HG02642 (cell line): ENCODE results near the gene ANKRD49.
A peak's percentile ranks its signal among the peaks of the same experiment; 100 is the strongest.
"Not testable (repeated sequence)": the region's sequence is repeated elsewhere in the genome, so short reads cannot be mapped to it uniquely, and the experiment has no call there.

Experiments used
- ATAC-seq: cut with Tn5 transposase; IDR thresholded peaks from one replicate; pipeline ENCODE4 v1.9.1; 2021; ENCODE audit warnings: mild to moderate bottlenecking; ENCODE audit not compliant: unreplicated experiment, poor library complexity

Gene ANKRD49

DNA sequence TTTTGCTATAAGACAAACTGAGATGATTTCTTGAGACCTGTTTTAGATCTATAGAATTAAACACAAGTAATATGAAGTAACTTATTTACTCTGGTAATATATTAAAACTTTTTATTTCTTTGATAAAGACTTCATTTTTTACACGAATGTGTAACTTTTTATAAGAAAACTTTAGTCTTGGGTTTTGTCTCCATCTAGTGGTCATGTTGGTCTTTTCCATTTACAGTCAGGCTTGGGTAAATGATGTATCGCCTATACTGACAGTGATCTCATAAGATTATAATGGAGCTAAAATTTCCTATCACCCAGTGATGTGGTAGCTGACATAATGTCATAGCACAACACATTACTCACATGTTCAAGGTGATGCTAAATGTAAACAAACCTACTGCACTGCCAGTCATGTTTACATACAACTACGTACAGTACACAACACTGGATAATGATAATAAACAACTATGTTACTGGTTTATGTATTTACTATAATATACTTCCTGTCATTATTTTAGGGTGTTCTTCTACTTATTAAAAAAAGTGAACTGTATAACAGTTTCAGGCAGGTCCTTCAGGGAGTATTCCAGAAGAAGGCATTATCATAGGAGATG, 11.0 kb downstream of the ANKRD49 start:
- no peak for ATAC-seq

DNA sequence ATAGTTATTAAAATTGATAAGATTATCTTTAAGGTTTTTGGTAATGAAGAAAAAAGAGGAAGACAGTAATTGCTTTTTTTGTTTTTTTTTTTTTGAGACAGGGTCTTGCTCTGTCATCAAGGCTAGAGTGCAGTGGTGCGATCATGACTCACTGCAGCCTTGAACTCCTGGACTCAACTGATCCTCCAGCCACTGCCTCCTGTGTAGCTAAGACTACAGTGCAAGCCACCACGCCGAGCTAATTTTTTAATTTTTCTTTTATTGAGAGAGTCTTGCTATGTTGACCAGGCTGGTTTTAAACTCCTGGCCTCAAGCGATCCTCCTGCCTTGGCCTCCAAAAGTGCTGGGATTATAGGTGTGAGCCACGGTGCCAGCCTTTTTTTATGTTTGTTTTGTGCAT, 12.7 kb downstream of the ANKRD49 start:
- ATAC-seq = not testable (repeated sequence)

DNA sequence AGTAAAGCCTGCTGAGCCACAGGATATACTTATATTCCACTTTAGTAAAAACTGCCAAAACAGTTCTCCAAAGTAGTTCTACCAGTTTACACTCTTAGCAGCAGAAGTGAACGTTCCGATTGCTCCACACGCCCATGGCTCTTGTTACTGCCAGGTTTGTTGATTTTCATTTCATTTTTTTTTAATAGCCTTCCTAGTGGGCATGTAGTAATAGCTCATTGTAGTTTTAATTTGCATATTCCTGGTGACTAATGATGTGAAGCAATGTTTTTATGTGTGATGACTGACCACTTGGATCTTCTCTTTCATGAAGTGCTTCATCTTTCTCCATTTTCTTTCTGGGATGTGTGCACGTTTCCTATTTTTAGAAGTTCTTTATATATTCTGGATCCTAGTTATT, 13.7 kb downstream of the ANKRD49 start:
- no peak for ATAC-seq

GRCh38 chr11:94511932-94512781, 18.4 kb downstream of the ANKRD49 start, which contains the start of gene C11orf97:
Gene C11orf97, plus strand, starts transcription at chr11:94512461. Its CDS starts 68 bp downstream, at chr11:94512529.
- peak; percentile 90 for ATAC-seq

DNA sequence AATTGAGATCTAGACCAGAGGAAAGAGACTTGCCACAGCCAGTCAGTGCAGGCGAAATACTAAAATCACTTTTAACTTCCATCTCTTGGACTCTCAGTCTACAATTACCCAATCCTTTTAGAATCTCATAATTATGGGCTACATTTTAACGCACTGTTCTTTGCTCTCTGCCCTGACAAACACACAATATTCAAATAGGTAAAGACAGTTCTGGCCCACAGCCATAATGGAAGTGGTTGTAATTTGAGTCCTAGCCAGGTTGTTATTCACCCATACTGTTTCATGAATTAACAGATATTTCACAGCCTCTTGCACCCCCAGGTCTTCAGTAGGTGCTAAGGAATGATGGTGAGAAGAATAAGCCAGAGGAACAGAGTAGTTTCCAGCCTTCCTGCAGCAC, 19.3 kb downstream of the ANKRD49 start:
- no peak for ATAC-seq

DNA sequence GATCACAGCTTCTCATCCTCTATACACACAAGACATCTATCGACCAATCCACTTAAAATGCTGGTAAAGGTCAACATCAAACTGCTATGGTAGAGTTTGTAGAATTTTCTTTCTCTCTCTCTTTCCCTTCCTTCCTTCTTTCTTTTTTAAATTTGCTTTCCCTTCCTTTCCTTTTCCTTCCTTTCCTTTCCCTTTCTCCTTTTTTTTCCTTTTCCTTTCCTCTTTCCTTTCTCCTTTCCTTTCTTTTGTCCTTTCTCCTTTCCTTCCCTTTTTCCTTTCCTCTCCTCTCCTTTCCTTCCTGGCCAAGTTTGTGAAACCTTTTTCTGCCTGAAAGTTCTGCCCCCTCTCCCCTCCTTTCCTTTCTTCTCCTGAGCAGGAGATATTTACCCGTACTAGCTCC, 21.6 kb downstream of the ANKRD49 start:
- ATAC-seq = no peak

DNA sequence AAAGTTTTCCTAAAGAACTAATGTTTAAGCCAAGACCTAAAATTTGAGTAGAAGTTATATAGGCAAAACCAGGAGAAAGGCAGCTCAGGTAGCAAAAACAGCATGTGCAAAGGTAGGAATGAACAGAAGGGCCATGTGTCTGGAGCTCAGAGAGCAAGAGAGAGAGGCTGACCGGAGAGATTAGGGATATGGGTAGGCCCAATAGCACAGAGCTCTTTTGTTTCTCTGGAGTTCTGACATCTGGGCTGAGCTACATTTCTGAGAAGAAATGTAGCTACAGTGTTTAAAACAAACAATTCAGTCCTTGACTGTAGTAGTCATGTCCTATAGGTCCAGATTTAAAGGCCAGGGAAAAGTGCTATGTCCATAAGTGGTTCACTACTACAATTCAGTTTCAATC, 22.9 kb downstream of the ANKRD49 start:
- ATAC-seq = no peak

DNA sequence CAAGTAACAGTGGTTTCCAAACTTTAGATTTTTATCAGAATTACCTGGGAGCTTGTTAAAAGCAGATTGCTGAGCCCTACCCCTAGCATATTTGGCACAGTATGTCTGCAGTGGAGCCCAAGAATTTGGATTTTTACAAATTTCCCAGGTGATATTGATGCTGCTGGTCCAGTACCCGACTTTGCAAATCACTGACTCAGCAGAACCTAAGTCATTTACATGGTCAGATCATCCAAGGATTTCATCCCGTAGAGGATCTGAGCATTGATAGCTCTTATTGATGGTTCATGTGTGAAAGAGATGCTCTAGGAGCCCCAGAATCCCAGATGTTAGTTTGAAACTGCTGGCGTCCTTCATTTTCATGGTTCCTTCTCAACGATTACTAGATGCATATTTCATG, 24.5 kb downstream of the ANKRD49 start:
- no peak for ATAC-seq

GRCh38 chr11:94519478-94520084, 25.8 kb downstream of the ANKRD49 start:
- peak; percentile 61 for ATAC-seq

DNA sequence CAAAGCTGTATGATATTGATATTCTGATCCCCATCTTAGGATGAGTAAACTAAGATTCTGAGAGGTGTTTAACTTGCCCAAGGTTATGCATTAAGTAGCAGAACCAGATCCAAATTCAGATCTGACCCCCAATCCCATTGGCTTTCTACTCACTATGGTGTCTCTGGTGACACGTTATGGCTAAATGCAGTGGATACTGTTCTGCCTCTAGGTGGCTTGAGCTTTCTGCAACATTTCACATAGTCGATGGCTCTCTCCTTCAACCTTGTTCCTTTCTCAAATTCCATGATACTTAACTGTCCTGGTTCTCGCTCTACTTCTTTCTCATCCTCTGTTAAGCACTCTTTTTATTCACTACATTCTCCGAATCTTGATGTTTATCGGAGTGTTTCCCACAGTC, 27.9 kb downstream of the ANKRD49 start:
- peak; percentile 66 for ATAC-seq

DNA sequence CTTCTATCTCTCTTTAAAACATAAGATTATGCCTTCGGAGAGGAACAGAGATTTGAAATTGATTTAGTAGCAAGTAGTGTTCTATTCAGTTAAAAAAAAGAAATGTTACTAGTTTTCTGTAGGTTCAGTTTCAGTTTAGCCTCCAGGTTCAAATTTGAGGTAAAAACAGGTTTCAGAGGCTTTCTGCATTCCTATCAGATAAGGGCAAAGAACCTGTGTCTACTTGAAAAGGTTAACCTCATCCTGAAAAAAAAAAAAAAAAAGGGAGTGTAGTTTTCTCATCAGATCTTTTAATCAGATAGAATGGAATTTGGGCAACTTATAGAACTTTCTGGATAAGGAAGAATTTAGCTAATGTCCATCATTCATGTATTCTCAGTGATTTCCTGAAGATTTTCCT, 30.6 kb downstream of the ANKRD49 start:
- no peak for ATAC-seq

DNA sequence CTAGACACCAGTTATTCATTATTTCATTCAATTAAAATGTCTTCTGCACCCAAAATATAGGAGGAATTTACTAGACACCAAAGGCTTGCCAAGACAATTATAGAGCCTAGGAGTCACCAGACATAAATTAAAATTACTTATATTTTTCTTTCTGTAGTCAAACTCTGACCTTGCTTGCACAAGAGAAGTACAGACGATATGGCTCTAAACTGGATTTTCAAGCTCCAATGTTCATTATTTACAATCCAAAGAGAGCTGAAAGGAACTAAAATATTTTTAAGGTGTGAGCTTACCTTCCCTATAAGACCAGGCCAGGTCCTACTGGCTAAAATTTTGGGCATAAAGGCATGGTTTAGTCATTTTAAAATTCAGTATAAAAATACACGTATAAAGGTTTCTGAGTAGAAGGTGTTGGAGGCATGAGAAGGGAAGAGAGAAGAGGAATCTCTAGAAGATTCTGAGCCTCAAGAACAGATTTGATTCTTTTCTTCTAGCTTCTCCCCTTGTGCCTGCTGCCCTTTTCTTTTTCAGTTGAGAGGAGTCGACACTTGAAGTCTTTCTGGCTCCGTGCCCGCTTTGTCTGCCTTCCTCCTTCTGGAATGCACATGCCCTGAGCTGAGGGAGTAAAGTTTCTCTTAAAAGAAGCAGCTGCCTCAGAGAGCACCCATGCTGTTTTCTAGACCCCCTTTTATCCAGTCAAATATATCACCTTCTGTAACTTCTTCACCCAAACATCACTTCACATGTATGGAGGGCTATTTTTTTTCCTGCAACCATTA, 32.0 kb downstream of the ANKRD49 start:
- no peak for ATAC-seq

DNA sequence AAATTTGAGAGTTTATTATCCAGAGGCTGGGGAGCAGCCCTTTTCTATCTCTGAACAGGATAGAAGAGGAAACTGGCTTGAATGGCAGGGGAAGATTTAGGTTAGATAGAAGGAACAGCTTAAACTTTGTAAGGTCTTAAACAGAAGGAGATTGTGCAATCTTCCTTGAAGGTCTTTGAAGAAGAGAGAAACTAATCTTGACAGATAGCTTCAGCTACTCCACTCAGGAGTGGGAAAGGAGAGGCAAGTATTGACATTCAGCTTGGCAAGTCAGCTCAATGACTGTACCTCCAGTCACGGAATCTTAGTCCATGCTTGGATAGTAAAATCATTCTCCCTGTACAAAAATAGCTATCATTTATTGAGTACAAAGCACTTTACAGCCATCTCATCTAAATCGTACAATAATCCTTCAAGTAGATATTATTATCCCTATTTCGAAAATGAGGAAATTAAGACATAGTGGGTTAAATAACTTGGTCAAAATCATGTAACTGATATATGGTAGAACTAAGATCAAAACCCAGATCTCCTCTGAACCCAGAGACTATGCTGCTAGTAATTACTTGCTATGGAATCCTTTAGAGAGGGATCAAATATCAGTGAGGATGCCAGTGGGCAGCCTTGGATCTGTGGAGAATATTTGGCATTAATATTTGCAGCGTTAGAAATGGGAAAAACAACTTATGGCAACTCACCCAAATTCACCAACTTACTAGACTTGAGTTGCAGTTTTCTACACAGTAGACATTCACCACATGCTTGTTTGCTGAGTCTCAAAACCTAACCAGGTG, 33.1 kb downstream of the ANKRD49 start:
- no peak for ATAC-seq

DNA sequence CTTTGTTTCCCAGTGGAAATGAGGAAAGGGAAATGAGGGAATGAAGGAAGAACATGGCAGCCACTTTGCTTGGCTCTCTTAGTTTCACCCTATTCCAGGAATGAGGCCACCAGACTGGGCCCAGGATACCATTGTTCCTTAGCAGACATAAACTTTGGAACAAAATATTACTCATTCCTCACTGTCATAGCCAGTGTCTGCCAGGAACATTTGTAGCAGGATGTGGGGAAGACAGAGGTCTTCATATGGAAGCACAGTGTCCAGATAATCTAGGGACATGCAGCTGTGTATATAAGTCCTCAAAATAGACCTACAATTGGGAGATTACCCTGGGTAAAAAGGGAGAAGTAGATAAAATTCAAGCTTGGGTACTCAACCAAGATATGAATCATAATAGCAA, 34.8 kb downstream of the ANKRD49 start:
- no peak for ATAC-seq

DNA sequence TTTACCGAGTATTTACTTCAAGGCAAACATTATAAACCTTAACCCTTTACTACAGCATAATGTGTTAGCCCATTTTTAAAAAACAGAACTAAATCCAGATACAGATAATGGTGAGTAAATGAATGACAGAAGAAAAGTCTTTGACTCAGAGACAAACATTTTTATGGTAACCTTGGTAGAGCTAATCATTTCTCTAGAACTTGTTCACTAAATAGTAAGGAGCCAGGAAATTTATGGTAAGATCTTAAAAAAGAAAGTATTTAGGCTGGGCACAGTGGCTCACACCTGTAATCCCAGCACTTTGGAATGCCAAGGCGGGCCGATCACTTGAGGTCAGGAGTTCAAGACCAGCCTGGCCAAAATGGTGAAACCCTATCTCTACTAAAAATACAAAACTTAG, 38.4 kb downstream of the ANKRD49 start:
- no peak for ATAC-seq

DNA sequence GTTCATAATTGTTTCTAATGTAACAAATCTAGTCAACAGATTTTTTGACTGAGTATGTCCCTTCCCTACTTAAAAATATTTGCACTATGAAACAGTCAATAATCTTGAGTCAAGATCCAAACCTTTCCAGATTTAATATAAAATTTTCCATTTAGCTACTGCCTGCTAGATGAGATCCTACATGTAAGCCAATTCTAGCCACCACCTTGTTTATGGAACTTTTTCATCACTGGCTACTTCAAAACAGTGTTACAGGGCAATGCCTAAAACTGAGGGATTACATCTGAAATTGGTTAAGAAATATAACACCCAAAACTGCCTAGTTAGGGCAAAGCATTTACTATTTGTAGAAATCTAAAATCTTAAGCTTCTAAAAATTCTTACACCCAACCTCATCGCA, 39.4 kb downstream of the ANKRD49 start:
- ATAC-seq = no peak

GRCh38 chr11:94533696-94534630, 40.2 kb downstream of the ANKRD49 start:
- ATAC-seq = no peak

DNA sequence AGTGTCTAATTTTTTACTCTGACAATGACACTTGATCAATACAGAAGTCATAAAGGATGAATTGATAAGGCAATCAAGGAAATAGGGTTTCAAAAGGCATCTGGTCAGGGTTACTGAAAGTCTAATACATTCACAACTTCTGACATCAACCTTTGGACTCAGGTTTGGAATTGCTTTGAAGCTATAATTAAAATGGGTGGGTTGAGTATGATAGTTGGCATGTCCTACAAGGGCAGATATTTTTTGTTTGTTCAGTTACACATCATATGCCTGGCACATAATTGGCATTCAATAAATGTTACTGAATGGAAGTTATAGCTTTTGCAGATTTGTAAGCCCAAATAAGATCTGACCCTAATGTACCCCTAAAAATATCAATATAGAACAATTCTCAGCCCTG, 42.6 kb downstream of the ANKRD49 start:
- ATAC-seq = no peak

DNA sequence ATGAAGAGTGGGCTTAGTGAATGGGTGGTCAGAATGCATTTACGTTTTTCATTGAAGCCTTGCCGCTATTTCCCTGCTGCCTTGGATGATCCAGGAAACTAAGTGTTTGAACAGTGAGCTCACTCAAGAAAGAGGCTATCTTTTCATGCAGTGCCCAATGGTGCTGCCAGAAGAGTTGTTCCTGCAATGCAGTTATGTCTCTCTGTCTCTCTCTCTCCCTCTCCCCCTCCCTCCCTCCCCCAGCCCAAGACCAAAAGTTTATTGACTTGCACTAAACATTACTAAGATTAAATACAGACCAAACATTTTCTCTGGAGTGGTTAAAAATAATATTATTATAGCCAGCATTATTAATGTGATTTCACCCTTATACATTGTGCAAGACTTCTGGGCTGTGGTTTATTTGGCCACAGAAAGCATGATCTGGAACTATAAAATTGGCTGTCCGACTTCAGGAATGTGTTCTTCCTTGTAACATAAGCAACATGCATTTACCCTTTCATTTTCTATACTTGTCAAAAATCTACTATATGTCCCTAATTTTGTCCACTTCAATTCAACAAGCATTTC, 43.3 kb downstream of the ANKRD49 start:
- no peak for ATAC-seq
